ENCODE measurements around the gene HTR1E. TPM values are rescaled to one million over a fixed set of nuclear protein-coding genes. Genes with fewer than 3 reads are reported as not detected.
"Not testable (repeated sequence)": the region's sequence is repeated elsewhere in the genome, so short reads cannot be mapped to it uniquely, and the experiment has no call there.

The HTR1E gene, protein sequence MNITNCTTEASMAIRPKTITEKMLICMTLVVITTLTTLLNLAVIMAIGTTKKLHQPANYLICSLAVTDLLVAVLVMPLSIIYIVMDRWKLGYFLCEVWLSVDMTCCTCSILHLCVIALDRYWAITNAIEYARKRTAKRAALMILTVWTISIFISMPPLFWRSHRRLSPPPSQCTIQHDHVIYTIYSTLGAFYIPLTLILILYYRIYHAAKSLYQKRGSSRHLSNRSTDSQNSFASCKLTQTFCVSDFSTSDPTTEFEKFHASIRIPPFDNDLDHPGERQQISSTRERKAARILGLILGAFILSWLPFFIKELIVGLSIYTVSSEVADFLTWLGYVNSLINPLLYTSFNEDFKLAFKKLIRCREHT
- not detected for total RNA-seq

DNA sequence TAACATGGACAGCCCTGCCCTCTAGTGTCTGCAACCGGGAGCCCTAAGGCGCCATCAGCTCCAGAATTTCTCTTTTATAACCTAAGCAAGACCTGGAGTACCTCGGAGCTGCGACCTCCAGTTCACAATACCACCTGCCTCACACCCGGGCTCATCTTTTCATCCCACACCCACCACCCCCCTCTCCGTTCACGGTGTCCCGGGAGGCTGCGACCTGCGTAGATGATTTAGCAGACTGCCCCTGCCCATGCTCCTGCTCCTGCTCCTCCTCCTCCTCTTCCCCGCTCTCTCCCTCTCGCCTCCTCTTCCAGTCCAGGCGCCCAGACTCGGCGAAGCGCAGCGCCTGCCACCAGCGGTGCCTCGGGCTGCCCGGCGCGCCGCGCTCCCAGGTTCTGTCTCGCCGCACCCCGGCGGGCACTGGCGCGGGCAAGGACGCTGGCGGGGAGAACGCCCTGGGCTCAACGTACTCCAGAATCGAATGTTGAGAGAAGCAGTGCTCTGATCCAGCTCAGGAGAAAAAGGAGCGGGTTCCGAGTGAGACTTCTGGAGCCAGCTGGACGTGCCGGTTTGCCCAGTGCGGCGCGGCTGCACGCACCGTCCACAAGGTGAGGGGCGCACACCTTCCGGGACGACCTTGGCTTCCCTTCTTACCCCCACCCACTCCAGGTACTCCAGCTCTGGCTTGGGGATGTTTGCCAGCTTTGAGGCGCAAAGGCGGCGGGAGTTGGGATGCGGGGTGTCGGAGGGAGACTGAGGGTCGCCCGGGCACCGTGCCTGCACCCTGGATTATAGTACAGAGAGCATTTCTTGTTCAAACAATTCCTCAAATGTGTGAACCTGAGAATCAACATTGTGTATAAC lies at the start of gene HTR1E:
Gene HTR1E, plus strand, starts transcription at position 310 of the 861 bp plus-strand sequence. CDS start 77,807 bp downstream, outside the sequence.
- peak; percentile 44 for DNase-seq (ENCODE audit: low spot score)
- ATAC-seq = peak; percentile 95

DNA sequence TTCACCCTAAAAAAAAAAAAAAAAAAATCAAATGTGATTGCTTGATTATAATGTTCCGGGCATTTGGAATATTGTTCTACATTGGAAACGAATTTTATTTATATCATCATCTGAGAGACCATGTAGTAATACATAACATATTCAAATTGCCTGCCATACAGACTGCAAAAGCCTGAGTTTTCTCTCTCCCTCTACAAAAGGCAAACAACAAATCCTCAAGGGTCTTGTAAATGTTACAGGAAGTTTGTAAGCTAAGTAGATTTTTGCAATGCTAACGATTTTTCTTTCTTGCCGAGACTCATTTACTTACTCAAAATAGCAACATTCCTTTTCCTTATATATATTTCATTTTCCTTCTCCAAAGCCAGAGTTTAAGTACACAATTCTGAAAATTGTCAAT lies 49.0 kb upstream of the HTR1E start:
- ATAC-seq = no peak
- DNase-seq (ENCODE audit: low spot score) = no peak

DNA sequence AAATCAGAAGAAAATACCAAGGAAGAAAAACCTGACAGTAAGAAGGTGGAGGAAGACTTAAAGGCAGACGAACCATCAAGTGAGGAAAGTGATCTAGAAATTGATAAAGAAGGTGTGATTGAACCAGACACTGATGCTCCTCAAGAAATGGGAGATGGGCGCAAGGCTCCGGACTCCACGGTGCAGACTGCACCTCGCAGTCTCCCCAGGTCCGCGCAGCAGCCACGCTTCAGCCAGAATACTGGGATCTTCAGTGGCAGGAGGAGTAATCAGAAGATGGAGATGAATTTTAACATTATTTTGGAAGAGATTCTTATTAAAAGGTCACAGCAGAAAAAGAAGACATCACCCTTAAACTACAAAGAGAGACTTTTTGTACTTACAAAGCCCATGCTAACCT lies 40.1 kb upstream of the HTR1E start:
- DNase-seq (ENCODE audit: low spot score); ATAC-seq: not testable (repeated sequence)

DNA sequence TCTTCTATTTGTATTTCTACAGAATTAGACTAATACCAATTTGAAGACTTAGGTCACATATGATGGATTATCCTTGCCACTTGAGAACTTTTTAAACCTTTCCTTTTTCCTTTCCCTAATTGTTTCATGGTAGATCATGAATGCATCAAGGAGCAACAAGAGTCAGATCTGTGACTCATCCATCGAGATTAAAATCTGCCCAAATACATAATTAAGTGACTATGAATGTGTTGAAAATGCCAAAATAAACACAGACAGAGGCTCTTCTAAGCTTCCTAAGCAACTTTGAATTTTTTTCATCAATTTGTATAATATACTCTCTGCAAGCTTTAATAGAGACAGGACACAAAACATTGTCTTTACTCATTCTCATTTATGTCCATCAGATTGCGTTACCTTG lies 23.5 kb upstream of the HTR1E start:
- ATAC-seq (no peak), DNase-seq (ENCODE audit: low spot score) (no peak)

DNA sequence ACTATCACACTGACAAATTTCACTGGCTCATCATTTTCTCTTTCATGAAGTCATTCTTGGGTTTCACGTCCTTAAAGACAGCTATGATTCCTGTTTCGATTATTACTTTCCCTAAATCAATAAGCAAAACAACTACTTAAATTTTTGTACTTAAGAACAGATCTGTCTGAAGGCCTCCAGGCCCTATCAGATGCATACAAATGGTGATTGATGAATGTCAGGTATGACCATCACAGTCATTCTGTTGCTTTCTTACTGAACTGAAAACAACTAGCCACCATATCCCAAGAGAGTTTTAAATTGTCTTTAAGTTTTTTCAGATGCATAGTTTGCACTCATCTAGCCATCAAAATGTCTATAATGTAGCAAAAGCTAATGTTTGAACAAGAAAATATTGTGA lies 20.9 kb upstream of the HTR1E start:
- DNase-seq (ENCODE audit: low spot score) = no peak

DNA sequence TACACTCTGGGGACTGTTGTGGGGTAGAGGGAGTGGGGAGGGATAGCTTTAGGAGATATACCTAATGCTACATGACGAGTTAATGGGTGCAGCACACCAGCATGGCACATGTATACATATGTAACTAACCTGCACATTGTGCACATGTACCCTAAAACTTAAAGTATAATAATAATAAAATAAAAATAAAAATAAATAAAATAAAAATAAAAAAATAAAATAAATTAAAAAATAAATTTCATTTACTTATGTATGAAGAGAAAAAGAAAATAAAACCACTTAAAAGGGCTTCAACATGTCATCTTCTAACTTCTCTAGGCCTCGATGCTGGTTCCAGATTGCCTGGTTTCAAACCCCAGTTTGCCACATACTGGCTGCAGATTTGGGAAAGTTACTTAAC lies 10.2 kb upstream of the HTR1E start:
- ATAC-seq; DNase-seq (ENCODE audit: low spot score): not testable (repeated sequence)

More for the DNA sequence above, 20.9 kb upstream of the HTR1E start:
- ATAC-seq = no peak

DNA sequence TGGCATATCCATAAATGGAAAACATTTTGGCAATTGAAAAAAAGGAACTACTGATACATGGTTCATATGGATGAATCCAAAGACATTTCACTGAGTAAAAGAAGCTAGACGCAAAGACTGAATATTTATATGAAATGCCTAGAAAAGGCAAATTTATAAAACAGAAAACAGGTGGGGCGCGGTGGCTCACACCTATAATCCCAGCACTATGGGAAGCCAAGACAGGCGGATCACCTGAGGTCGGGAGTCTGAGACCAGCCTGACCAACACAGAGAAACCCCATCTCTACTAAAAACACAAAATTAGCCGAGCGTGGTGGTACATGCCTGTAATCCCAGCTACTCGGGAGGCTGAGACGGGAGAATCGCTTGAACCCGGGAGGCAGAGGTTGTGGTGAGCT lies 9.5 kb upstream of the HTR1E start:
- ATAC-seq; DNase-seq (ENCODE audit: low spot score): not testable (repeated sequence)

DNA sequence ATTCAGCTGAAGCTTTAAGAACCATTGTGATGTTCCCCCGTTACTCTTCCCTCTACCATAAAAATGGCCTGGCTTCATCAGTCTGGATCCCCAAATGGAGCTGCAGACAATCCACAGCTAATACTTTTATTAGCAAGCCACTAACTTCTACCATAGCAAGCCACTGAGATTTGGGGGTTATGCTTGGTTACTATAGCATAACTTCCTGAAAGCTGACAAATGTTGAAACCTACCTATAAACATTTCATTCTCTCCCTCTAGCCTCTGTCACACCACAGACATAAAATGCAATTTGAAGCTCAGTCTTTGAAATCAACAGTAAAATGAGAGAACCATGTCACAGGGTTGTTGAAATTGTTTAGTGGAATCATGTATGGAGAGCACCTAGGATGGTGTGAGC lies 3.0 kb upstream of the HTR1E start:
- ATAC-seq (no peak), DNase-seq (ENCODE audit: low spot score) (no peak)

DNA sequence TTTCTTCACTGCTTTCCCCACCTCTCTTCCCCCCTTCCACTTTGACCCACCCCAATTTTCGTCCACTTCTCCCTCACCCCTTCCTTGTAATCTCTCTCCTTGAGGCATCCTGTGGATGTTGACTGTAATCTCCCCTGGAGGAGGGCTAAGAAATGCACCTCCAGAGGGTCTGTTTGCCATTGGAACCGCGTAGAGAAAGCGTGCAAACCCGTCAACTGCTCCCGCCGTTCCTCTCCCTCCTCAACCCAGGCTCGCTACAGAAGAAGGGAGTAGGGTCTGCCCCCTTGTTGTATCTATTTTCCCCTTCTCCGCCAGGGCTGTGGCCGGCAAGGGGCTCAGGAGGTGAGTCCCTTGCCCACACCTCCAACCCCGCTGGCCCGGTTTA lies 502 bp upstream of the HTR1E start:
- DNase-seq (ENCODE audit: low spot score) (no peak), ATAC-seq (no peak)

DNA sequence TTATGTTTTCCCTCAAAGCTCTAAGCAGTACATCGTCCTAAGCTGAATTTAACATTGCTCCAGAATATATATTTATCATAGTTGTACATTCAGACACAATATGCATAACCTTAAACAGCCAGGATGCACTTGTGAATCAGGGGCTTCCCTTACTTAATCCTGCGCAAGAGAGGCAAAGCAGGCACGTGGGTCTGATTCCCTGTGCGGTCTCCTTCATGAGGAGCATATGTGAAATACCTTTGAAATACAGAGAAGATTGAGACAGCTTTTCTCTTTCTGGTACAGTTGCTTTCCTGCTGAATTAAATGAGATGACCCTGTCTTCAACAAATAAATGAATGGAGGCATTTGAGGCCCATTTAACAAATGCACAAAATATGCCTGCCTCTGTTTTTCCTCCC lies 1.5 kb downstream of the HTR1E start:
- no peak for DNase-seq (ENCODE audit: low spot score)
- no peak for ATAC-seq

DNA sequence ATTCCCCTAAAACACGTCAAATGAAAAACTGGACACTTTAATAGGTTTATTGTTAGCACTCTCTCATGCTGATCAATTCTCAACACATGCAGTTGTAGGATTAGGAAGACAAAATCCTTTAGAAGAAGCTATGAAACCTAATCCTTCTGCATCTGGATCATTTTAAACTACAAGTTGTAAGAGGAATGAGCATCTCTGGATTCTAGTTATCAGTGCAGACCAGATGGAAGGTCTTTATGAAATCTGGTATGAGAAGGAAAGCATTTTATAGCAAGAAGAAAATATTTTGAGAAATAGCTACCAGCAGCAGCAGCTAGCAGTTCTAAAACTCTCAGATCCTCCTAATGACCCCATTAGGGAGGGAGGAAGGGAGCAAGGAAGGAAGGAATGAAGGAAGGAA lies 4.1 kb downstream of the HTR1E start:
- DNase-seq (ENCODE audit: low spot score) (no peak), ATAC-seq (no peak)

DNA sequence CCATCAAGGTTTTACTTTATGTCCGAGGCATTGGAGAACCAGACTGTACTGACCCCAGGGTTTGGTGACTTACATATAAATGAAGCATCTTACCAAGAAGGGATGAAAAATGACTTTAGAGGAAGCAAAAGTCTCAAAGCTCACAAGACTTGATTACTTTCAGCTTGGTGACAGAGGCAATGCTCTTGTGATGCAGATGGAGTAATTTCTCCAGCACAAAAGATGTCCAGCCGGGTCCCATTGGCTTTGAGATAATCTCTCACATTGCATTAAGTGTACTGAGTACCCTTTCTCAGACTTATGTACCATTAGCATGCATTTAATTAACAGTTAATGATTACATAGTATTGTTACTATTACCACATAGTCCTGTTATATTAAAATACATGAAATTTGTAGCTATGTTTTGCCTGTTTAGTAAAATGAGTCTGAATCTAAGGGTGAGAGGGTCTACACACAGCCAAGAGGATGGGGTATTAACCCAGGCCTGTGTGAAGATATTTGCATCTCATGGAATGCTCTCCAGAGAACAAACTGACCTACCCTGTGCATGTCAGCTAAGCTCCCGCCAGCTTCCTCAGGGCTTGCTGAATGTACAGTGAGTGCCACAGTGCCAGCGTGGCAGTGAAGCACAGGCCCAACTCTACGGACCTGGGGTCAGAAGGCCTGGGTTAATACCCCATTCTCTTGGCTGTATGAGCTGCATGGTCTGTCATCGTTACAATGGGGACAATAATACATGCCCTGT lies 5.6 kb downstream of the HTR1E start:
- DNase-seq (ENCODE audit: low spot score) = no peak
- no peak for ATAC-seq

DNA sequence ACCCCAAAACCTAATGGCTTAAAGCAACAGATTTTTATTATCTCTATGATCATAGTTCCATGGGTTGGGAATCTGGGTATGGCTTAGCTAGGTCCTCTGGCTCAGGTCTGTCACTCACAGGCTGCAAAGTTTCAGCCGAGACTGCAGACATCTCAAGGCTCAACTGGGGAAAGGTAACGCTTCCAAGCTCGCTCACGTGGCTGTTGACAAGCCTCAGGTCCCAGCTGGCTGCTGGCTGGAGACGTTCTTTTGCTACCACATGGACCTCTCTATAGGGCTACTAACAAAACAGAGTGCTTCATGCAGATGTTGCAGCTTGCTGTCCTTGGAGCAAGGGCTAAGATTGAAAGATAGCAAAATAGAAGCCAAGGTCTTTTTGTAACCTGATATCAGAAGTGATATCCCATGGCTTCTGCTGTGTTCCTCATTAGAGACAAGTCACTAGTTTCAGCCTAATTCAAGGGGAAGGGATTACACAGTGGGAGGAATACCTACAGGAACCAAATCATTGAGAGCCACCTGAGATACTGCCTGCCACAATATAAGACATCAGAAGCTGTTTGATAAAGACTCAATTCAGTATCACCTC lies 6.6 kb downstream of the HTR1E start:
- DNase-seq (ENCODE audit: low spot score) (no peak), ATAC-seq (no peak)

DNA sequence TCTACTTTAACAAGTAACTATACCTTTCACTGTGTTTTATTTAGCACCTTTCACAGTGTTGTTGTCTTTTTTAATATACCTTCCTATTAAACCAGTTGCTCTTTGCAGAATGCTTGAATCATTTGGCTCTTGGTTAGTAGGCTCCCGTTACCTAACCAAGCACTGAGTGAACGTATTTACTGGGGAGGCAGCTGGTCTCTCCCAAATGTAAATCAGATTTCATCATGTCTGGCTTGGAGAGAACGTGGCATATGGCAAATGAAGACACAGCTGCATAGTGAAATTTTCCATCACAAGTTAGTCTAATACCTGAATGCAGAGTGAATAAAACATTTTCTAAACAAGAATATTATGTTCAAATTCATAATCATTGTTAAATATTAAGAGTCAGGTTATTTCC lies 12.4 kb downstream of the HTR1E start:
- no peak for ATAC-seq
- no peak for DNase-seq (ENCODE audit: low spot score)

DNA sequence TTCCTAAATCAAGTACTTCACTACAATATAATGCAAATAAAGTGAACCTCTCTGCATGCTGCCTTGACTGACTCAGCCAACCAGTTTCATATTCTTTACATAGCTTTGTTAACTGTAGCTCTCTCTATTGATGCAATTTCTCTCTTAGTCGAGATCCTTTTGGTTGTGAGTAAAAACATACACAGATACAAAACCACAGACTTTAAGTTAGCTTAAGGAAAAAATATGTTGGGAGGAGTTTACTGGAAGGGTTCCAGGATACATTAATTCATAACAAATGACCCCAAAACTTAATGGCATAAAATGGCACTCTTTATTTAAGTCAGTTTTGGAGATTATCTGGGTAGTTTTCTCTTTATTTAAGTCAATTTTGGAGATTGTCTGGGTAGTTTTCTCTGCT lies 15.7 kb downstream of the HTR1E start:
- ATAC-seq = no peak

DNA sequence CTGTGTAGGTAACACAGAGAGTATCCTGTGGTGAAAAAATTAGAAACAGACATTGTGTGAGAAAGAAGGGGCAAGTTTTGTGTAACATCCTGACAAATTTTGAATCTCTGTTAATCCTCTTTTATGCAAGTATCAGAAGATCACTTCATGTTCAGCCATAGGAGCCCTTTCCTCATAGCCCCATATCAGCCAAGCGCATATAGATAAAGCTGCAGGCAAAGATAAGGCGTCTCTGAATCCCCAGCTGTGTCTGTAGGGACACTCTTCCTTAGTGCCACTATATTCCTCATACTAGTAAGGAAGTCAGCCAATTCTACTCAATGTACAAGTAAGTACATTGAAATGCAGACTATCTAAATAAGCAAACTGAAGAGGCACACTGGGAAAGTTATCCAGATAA lies 22.3 kb downstream of the HTR1E start:
- DNase-seq (ENCODE audit: low spot score) (no peak), ATAC-seq (no peak)

More for the DNA sequence above, 15.7 kb downstream of the HTR1E start:
- no peak for DNase-seq (ENCODE audit: low spot score)

DNA sequence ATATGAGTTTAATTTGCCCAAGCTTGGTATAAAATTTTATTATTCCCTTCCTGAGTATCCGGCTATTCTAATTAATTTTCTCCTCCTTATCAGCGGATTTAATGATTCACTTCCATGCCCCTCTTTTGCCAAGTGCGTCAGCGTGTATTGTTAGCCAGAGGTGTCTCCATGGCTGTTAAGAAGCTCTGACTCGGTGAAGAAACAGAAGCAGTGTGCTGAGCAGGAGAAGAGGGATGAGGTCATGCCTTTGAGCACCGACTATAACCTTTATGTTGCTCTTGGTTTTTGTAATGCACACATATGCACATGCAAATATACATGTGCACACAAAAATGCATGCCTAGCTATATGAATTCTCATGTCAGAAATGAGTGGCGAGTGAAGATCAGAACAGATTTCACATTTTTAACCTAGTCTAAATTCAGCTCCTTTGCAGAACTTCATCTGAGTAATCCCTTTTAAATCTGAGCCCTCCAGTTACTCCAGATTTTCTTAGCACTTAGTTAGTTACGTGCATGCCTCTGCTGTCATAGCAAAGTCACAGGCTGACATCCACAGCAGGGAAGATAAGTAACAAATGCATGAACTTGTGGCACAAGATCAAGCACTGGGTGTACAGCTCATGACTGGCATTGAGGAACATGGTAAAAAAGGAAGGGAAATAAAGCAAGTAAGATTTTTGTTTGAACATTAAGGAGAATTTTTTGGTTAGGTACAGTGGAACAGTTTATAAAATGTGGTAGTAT lies 24.3 kb downstream of the HTR1E start:
- DNase-seq (ENCODE audit: low spot score) (no peak), ATAC-seq (no peak)

DNA sequence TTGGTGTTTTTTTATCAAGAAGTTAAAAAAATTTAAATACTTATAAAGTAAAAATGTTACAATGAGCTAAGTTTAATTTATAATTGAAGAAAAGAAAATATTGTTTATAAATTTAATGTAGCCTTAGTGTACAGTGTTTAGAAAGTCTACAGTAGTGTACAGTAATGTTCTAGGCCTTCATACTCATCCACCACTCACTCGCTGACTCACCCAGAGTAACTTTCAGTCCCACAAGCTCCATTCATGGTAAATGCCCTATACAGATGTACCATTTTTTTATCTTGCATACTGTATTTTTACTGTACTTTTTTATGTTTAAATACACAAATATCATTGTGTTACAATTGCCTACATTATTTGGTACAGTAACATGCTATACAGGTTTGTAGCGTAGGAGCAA lies 26.0 kb downstream of the HTR1E start:
- ATAC-seq = no peak

DNA sequence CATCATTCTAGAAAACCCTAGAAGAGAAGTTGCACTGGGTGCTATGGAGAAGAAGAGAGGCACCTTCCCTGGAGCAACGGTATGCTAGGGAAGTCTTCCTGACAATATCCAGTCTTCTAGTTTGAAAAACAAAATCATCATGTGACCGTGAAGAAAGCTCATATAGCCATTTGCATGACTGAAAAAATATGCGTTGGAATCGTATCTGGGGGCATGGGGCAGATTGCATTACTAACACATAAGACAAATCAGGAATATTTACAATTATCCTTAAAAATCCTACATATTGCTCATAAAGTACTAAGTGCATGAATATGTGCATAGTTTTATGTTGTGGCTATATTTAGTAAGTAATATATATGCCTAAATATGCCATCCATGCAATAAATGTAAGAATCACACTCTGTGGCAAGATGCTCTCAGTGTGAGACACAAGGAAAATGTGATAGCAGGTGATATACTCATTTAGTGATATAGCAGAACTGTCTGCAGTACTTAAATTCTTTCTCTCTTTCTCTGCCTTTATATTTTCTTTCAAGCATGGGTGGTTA lies 26.8 kb downstream of the HTR1E start:
- ATAC-seq (no peak), DNase-seq (ENCODE audit: low spot score) (no peak)

More for the DNA sequence above, 26.0 kb downstream of the HTR1E start:
- DNase-seq (ENCODE audit: low spot score) = no peak

DNA sequence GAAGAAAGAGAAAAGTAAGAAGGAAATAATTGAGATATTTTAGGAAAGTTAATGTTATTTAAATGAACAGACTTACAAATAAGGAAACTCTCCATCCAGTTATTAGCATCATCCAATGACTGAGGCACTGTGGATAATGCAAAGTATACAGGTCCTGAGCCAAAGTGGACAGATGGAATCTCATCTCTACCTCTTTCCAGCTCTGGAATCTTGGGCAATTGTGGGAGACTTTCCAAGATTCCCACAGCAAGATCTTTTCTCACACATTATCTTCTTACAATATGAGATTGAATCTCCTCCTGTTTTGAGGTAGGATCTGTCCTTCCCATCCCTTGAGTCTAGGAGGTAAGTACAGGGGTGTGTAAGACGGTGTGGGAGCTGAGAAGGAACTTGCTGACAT lies 28.9 kb downstream of the HTR1E start:
- DNase-seq (ENCODE audit: low spot score) (no peak), ATAC-seq (no peak)

Data from left lobe of liver (tissue), 2 donors.